DMS153 (cell line): ENCODE data around the gene RAC2.

ENCODE experiments used
- DNase-seq: peaks from one replicate; lab custom pipeline; 2025; lab: John Stamatoyannopoulos, UW

RAC2 gene

DNA sequence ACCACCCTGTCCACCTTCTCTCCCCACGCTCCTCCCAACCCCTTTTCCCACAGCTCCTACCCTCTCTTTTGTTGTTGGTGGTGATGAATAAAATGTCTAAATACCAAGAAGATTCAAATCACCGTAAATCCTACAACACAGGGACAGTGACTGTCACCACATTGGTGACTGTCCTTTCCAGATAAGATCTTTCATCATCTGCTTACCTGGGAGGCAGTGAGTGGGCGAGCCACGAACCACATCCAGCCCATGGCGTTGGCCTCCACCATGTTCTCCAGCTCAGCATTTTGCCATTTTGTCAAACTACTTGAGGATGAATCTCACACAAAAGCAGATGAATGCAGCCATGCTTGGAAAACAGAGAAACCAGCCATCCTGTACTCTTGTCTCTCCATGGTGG lies 31.6 kb upstream of the RAC2 start:
- DNase-seq, result no peak

DNA sequence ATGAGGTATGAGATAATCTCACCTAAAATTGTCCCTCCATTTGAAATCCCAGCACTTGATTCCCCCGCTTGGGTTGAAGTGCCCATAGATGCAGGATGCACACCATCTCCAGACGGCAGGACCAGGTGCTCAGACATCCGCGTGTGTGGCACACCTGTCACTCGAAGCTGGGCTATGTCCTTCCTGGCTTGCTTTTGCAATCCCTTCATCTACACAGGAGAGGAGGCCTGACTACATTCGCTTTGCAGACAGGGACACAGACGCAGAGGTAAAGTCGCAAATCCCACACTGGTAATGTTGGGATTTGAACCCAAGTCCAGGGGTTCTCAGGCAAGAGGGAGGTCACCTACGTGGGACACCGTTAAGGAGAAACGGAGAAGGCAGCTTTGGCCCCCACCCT lies 31.1 kb upstream of the RAC2 start:
- DNase-seq, result no peak

DNA sequence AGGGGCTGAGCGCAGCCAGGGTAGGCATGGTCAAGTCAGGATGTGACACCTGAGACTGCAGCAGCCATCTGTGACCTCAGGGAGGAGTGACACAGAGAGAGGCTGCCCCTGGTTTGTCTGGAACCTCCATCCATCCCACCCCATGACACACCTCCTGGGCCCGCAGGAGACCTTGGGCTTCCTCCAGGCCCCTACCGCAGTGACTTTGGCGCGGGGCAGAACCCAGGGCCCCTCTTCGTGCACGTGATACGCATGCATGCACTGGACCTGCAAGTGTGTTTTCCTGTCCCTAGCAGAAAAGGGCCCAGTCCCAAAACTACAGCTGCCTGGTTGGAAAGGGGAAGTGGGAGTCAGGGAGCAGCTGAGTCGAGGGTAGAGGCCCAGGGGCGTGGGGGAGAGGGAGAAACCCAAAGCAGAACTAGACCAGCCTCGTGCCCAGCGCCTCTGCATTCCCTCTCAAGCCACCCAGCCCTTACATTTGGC lies 30.4 kb upstream of the RAC2 start:
- no peak for DNase-seq

- no peak for DNase-seq
Observed at GRCh38 chr22:37273846-37274225, 29.8 kb upstream of the RAC2 start.

DNA sequence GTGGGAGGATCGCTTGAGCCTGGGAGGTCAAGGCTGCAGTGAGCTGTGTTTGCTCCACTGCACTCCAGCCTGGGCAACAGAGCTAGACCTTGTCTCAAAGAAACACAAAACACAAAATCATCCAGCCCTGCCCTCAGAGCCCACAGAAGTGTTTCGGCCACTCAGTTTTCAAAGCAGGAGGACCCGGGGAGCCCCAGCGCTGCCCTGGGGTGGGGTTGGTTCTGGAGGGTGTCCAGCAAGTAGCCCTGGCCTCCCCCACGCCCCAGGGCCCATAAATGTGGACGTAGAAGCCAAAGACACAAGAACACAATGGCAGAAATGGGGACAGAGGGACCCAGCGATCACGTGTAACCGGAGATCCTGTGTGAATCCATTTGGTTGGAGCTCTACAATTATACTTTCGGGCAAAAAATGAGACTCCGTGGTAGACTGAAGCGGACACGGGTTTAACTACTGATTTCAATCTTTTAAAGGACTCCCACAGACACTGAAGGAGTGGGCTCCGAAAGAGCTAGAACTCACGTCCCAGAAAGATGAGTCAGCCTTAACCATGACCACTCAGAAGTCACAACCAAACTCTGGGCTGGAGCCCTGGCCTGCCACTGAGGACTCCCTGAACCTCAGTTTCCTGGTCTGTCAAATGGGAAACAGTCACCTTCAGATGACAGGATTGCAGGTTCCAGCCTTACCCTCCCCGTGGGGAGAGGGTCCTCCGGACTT lies 29.2 kb upstream of the RAC2 start:
- no peak for DNase-seq

GRCh38 chr22:37270928-37271650 lies 27.0 kb upstream of the RAC2 start:
- no peak for DNase-seq

DNA sequence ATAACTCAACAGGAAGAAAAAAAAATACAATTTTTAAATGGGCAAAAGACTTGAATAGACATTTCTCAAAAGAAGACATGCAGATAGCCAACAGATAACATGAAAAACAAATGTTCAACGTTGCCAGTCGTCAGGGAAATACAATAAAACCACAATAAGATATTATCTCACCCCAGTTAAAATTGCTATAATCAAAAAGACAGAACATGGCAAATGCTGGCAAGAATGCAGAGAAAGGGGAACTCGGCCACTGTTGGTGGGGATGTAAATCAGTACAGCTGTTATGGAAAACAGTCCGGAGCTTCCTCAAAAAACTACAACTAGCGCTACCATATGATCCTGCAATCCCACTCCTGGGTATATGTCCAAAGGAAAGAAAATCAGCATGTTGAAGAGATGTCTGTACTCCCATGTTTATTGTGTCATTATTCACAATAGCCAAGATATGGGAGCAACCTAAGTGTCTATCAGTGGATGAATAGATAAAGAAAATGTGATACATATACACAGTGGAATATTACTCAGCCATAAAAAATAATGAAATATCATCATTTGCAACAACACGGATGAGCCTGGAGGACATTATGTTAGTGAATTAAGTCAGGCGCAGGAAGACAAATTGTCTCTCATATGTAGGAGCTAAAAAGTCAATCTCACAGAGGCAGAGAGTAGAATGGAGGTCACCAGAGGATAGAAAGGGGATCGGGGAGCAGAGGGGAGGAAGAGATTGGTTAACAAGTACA lies 26.0 kb upstream of the RAC2 start:
- no peak for DNase-seq

- DNase-seq, result no peak
Observed at GRCh38 chr22:37267661-37268413, 23.8 kb upstream of the RAC2 start.

DNA sequence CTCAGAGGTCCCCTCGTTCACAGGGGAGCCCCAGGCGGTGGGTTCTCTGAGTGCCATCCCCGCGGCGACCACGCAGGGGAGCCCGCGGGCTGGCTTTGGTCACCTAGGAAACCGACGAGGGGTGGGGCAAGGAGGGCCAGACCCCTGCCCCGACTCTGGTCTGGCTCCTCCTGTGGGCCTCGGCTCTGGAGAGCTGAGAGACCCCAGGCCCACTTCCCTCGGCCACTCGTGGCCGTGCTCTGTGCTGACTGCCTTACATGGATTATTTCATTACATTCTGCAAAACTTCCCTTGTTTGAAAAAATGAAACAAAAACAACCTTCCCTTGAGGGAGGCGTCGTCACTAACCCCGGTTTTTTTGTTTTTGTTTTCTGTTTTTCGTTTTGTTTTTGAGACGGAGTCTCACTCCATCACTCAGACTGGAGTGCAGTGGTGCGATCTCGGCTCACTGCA lies 23.1 kb upstream of the RAC2 start:
- DNase-seq, result no peak

DNA sequence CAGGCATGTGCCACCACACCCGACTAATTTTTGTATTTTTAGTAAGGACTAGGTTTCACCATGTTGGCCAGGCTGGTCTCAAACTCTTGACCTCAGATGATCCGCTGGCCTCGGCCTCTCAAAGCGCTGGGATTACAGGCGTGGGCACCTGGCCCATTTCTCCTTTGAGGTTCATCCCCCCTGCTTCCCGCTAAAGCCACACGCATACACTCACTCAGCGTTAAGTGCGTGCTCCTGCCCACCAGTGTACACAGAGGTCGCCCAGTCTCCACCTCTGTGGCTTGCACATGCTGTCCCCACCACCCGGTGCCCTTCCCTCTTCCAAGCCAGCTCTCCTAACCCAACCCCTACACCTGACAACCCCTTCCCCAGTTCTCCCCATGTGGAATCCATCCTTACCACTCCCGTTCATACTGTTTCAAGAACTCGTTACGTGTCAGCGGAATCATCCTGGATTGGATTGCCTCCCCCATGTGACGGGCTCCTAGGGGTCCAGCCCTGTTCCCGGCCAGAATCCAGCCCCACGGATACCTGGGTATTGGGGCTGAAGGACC lies 22.6 kb upstream of the RAC2 start:
- no peak for DNase-seq

GRCh38 chr22:37263966-37264887 lies 20.2 kb upstream of the RAC2 start:
- DNase-seq, result no peak

GRCh38 chr22:37262346-37262745 lies 18.3 kb upstream of the RAC2 start:
- no peak for DNase-seq

DNA sequence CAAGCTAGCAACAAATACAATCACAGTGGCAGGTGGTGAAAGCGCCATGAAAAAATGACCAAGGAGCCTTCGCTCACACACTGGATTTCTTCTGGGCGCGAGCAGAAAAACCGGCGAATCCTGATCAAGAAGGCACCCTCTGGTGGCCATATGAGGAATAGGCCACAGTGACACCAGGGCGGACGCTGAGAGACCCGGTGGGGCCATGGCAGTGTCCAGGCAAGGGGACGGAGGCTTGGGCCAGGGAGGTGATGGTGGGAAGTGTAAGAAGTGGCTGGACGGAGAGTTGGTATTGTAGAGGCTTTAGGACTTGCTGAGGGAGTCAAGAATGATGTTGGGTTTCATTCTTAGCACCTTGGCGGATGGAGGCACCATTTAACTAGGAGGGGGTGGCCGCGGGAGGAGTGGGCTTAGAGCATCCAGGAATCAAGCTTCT lies 16.9 kb upstream of the RAC2 start:
- DNase-seq, result no peak

- no peak for DNase-seq
Observed at GRCh38 chr22:37260155-37260795, 16.2 kb upstream of the RAC2 start.

GRCh38 chr22:37259540-37260029 lies 15.5 kb upstream of the RAC2 start:
- DNase-seq, result peak; percentile 7

DNA sequence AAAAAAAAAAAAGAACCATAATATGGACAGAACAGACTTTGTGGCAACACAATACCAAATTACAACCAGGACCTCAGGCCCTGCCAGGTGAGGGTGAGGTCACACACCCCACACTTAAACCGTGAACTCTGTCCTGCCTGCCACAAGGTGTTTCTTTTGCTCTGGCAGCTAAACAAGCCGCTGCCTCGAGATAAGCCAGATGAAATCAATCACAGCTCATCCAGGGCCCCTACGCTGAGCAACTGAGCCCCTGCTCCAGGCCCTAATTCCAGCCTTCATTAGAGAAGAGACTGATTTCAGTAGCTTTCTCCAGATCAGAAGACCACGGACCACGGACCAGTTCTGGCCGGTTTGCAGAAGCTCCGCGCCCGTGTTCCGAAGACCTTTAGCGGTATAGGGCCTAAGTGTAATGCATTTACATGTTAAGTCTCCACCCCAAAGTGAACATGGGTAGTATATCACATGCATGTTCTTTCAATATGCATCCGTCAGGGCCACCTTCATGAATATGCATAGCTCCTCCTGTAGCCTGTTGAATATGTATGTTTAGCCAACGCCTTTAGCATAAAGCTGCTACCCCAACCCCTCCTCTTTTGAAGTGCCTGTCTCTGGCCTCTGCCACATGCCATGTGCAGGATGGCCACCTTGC lies 14.8 kb upstream of the RAC2 start:
- no peak for DNase-seq

- no peak for DNase-seq
Observed at GRCh38 chr22:37258005-37258752, 14.1 kb upstream of the RAC2 start.

- DNase-seq, result no peak
Observed at GRCh38 chr22:37256075-37256726, 12.1 kb upstream of the RAC2 start.
